NOMO-1 treated with dmso at 0.1 percent for 144 hours (cell line): Measurements from ENCODE around the gene RSBN1.

Source experiments
- DNase-seq: peaks from one replicate; lab custom pipeline; 2025; ENCODE audit not compliant: unreplicated experiment; lab: John Stamatoyannopoulos, UW

RSBN1 gene

GRCh38 chr1:113813218-113813617, 942 bp upstream of the RSBN1 start:
- no peak for DNase-seq

- no peak for DNase-seq
Observed at GRCh38 chr1:113812661-113813135, 422 bp upstream of the RSBN1 start.

- no peak for DNase-seq
Observed at GRCh38 chr1:113811156-113811887, 954 bp downstream of the RSBN1 start.

- DNase-seq, result no peak
Observed at GRCh38 chr1:113809670-113810602, 2.3 kb downstream of the RSBN1 start.

- DNase-seq, result no peak
Observed at GRCh38 chr1:113808450-113809195, 3.7 kb downstream of the RSBN1 start.

- no peak for DNase-seq
Observed at GRCh38 chr1:113805639-113806038, 6.6 kb downstream of the RSBN1 start.

GRCh38 chr1:113805256-113805531, 7.1 kb downstream of the RSBN1 start:
- DNase-seq, result no peak

GRCh38 chr1:113804421-113805255, 7.6 kb downstream of the RSBN1 start:
- DNase-seq, result peak; percentile 14

GRCh38 chr1:113802367-113803007, 9.8 kb downstream of the RSBN1 start:
- DNase-seq, result no peak

- no peak for DNase-seq
Observed at GRCh38 chr1:113800487-113800886, 11.8 kb downstream of the RSBN1 start.

- DNase-seq, result no peak
Observed at GRCh38 chr1:113797472-113797871, 14.8 kb downstream of the RSBN1 start.

- no peak for DNase-seq
Observed at GRCh38 chr1:113793878-113794834, 18.1 kb downstream of the RSBN1 start.

- DNase-seq, result no peak
Observed at GRCh38 chr1:113792986-113793385, 19.3 kb downstream of the RSBN1 start.

GRCh38 chr1:113792471-113792870, 19.8 kb downstream of the RSBN1 start:
- DNase-seq, result no peak

GRCh38 chr1:113788802-113789201, 23.5 kb downstream of the RSBN1 start:
- DNase-seq, result no peak

GRCh38 chr1:113787663-113788062, 24.6 kb downstream of the RSBN1 start:
- DNase-seq, result no peak

GRCh38 chr1:113786069-113786468, 26.2 kb downstream of the RSBN1 start:
- no peak for DNase-seq

- DNase-seq, result no peak
Observed at GRCh38 chr1:113784104-113784779, 28.0 kb downstream of the RSBN1 start.
